ENCODE measurements around the gene MALAT1.
"Not testable (repeated sequence)": the region's sequence is repeated elsewhere in the genome, so short reads cannot be mapped to it uniquely, and the experiment has no call there.

MALAT1 gene

DNA sequence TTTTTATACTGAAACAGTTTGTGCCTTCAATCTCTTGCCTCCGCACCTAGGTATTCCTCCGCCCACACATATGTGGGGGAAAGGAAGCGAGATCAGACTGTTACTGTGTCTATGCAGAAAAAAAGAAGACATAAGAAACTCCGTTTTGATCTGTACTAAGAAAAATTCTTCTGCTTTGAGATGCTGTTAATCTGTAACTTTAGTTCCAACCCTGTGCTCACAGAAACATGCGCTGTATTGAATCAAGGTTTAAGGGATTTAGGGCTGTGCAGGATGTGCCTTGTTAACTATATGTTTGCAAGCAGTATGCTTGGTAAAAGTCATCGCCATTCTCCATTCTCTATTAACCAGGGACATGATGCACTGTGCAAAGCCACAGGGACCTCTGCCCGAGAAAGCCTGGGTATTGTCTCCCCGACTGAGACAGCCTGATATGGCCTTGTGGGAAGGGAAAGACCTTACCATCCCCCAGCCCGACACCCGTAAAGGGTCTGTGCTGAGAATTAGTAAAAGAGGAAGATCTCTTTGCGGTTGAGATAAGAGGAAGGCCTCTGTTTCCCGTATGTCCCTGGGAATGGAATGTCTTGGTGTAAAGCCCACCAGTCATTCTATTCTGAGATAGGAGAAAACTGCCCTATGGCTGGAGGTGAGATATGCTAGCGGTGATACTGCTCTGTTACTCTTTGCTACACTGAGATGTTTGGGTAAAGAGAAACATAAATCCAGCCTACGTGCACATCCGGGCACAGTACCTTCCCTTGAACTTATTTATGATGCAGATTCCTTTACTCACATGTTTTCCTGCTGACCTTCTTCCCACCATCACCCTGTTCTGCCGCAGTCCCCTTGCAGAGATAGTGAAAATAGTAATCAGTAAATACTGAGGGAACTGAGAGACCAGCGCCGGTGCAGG is 24.1 kb downstream of the MALAT1 start:
- DNase-seq (ENCODE audit: low read depth in 2 of 2), result peak in 1 of 2 donors; percentile 32

DNA sequence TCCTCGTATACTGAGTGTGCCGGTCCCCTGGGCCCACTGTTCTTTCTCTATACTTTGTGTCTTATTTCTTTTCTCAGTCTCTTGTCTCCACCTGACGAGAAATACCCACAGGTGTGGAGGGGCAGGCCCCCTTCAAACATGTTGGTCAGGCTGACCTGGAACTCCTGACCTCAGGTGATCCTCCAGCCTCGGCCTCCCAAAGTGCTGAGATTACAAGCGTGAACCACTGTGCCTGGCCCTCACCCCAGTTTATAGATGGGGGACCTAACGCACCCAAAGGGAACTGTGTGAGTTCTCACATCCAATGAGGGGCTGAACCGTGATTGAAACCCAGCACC is 24.8 kb downstream of the MALAT1 start:
- DNase-seq (ENCODE audit: low read depth in 2 of 2), result not testable (repeated sequence)

DNA sequence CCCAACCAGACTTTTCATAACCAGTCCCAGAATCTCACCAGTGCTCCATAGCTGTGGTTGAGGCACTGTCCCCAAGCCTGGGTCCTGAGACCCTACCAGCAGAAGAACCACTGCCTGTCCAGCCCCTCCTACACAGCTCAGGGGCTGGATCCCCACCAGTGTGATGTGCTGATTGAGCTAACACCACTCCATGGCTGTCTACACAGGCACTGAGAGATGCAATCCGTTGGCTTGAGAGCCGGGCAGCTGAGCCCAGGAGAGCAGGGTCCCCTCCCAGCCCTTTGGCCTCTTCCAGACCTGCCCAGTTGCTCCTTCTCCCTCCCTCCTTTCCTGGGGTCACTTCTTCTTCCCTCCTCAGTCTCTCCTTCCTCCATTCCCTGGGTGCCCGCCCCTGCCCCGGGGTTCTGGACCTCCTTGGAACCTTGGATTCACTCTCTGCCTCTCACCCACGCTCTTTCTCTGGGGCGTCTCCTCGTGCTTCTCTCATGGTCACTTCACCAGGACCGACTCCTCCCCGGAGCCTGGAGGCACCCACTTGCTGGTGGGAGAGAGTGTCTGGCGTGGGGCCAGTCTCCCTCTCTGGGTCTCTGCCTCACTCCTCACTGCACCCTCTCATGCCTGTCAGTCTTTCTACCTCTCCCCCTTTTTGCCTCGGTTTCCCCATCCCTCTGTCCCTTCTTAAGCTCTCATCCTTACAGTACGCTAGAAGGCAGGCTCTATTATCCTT is 25.3 kb downstream of the MALAT1 start:
- no peak for DNase-seq (ENCODE audit: low read depth in 2 of 2)

DNA sequence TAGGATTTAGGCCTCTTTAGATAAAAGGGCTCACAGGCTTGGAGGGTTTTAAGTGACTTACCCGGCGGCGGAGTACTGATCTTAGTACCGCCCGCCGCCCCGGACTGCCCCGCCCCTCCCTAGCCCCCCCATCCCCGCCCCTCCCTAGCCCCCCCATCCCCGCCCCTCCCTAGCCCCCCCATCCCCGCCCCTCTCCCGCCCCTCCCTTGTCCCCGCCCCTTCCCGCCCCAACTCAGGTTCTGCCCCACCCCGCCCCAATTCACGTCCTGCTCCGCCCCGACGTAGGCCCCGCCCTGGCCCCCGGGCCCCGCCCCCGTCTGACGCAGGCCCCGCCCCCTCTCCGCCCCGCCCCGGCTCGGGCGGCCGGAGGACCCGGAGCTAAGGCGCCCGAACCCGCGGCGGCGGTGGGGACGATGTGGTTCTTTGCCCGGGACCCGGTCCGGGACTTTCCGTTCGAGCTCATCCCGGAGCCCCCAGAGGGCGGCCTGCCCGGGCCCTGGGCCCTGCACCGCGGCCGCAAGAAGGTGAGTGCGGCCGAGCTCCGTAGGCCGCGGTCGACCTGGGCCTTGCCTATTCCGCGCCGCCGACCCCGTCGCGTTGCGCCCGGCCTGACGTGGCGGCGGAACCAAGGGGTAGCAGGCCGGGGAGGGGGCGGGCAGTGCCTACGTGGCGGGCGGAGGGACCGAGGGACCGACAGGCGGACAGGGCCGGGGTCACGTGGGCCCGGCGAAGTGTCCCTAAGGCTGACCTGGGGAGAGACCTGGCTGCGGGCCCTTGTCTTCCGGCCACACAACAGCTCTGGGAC is 26.1 kb downstream of the MALAT1 start, which contains the start of gene SCYL1:
Gene SCYL1 (plus strand): TSS at position 343 of the 805 bp plus-strand sequence. CDS start 71 bp downstream, at position 414.
- peak; percentile 63 to 72 for DNase-seq (ENCODE audit: low read depth in 2 of 2)

DNA sequence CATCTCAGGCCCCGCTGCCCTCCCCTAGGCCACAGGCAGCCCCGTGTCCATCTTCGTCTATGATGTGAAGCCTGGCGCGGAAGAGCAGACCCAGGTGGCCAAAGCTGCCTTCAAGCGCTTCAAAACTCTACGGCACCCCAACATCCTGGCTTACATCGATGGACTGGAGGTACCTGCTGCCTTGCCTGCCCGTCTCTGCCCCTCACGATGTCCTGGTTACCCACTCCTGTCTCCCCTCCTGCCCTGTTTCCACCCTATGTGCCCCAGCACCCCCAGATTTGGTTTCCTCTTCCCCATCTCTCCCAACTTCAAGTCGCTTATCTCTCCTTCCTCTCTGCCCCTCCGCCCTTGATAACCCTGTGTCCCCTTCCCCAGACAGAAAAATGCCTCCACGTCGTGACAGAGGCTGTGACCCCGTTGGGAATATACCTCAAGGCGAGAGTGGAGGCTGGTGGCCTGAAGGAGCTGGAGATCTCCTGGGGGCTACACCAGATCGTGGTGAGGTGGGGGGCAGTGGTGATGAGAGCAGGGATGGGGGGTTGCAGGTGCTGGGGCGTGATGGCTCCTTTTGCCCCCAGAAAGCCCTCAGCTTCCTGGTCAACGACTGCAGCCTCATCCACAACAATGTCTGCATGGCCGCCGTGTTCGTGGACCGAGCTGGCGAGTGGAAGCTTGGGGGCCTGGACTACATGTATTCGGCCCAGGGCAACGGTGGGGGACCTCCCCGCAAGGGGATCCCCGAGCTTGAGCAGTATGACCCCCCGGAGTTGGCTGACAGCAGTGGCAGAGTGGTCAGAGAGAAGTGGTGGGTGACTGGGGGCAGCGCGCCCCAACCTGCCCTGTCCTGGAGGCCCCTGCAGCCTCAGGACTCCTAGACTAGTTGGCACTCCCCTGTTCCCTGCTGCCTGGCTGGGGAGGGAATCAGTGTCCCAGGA is 27.0 kb downstream of the MALAT1 start:
- no peak for DNase-seq (ENCODE audit: low read depth in 2 of 2)

DNA sequence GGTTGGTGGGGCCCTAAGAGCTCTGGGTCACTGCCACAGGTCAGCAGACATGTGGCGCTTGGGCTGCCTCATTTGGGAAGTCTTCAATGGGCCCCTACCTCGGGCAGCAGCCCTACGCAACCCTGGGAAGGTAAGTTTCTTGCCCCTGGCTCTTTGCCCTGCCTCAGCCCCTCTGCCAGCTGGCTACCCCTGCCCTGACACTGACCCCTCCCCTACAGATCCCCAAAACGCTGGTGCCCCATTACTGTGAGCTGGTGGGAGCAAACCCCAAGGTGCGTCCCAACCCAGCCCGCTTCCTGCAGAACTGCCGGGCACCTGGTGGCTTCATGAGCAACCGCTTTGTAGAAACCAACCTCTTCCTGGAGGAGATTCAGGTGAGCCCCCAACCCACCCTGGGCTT is 27.9 kb downstream of the MALAT1 start:
- DNase-seq (ENCODE audit: low read depth in 2 of 2), result no peak

DNA sequence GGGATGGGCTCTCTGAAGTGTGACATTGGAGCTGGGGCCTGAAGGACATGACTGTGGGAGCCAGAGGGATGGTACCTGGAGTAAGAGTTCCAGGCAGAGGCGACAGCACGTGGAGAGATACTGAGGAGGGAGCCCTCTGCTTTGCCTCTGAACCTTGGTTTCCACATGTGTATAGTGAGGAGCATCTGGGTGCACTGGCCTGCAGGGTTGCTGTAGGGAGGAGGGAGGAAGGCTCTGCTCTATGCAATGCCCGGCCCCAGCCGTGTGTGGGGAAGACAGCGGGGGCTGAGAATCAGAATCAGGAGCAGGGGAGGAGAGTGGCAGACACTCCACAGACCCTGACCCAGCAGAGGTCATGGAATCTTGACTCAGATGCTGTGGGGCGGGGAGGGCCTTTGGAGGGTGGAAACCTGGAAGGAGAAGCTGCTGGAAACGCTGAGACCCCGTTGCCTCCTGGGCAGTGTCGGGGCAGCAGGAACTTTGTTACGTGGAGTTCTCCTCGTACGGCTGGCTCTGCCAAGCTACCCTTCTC is 30.0 kb downstream of the MALAT1 start:
- DNase-seq (ENCODE audit: low read depth in 2 of 2), result no peak

DNA sequence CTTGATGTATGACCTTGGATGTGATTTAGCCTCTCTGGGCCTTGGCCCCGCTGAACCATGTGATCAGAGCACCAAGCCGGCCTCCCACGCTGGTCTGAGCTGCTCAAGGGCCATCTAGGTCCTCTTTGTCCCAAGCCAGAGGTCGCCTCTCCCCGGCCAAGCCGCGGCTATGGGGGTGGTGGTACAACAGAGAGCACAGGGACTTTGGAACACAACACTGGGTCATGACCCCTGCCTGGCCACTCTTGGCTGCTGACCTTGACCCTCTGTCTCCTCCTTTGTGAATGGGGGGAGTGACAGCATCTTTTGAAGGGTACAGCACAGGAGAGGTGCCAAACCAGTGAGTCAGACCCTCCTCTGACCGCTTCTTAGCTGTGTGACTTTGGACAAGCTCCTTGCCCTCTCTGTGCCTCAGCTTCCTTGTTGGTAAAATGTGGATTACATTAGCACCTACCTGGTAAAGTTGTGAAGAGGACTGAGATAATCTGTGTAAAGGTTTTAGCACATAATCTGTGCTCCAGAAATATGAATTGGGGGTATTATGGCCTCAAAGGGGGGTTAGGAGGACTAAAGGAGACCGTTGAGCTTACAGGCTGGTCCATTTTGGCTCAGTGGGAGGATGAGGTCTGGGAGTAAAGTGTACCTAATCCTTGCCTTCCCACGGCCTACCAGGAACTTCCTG is 30.8 kb downstream of the MALAT1 start:
- DNase-seq (ENCODE audit: low read depth in 2 of 2), result no peak

DNA sequence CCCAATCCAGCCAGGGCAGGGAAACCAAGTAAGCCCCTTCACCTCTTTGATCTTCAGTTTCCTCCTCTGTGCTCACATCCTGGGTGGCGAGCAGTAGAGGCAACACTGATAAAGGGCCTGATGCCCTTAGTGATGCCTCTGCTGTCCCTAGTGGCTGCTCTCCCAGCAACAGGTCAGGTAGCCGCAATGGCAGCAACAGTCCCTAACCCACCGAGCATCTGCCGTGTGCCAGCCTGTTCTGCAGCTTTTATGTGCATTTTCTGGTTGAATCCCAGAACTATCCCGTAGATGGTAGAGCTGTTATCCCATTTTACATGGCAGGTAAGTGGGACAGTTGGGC is 31.3 kb downstream of the MALAT1 start:
- DNase-seq (ENCODE audit: low read depth in 2 of 2), result no peak

DNA sequence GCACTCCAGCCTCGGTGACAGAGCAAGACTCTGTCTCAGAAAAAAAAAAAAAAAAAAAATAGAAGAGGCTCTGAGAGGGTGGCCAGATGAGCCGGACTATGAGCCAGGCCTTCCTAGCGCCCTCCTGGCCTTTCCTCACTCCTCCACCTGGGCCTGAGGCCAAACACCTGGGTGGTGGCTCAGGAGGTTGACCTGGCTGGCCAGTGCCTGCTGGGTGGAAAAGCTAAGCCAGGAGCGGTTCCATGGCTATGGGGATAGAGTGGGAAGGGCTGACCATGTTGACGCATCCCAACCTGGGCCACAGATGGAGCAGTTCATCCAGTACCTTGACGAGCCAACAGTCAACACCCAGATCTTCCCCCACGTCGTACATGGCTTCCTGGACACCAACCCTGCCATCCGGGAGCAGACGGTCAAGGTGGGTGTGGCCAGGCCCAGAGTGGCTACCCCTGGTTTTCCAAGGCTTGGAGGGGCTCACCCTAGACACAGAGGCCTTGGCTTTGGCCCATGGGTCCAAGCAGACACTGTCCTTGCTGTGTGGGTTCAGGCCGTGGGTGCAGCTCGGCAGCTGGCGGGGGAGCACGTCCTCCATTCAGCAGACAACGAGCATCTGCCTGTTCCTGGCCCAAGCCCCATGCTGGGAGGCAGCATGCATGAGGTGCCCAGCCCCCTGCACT is 33.7 kb downstream of the MALAT1 start:
- no peak for DNase-seq (ENCODE audit: low read depth in 2 of 2)

DNA sequence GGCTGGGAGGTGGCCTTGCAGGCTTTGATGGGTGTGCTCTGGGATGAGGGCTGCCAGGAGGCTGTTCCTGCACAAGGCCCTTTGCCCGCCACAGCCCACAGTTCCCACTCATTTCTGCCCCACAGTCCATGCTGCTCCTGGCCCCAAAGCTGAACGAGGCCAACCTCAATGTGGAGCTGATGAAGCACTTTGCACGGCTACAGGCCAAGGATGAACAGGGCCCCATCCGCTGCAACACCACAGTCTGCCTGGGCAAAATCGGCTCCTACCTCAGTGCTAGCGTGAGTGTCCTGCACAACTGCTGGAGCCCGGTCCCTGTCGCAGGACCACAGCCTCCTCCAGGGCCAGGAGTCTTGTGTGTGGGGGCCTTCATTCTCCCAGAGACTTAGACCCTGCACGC is 36.3 kb downstream of the MALAT1 start:
- DNase-seq (ENCODE audit: low read depth in 2 of 2), result no peak

DNA sequence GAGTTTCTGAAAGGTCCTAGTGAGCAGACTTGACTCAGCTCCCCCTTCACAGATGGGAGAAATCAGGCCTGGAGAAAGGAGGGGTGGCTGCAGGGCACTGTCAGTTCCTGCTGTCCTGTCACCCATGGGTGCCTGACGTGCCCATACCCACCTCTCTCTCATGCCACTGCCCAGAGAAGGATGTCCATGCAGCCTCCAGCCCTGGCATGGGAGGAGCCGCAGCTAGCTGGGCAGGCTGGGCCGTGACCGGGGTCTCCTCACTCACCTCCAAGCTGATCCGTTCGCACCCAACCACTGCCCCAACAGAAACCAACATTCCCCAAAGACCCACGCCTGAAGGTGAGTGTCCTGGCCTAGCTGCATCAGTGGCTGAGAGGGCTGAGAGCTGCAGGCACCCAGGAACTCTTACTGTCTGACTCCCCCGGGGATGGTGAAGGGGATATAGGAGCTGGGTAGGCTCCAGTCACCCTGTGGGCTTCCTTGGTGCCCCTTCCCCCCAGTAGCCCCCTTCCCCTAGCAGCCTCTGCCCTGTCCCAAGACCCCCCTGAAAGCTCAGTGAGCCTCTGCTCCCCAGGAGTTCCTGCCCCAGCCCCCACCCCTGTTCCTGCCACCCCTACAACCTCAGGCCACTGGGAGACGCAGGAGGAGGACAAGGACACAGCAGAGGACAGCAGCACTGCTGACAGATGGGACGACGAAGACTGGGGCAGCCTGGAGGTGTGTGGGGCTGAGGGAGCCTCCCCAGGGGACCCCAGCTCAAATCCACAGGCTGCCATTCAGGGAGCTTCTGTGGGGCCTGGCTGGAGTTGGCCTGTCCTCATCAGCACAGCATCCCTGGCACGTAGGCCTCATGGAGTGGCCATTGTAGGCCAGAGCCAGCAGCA is 37.8 kb downstream of the MALAT1 start:
- DNase-seq (ENCODE audit: low read depth in 2 of 2), result no peak

DNA sequence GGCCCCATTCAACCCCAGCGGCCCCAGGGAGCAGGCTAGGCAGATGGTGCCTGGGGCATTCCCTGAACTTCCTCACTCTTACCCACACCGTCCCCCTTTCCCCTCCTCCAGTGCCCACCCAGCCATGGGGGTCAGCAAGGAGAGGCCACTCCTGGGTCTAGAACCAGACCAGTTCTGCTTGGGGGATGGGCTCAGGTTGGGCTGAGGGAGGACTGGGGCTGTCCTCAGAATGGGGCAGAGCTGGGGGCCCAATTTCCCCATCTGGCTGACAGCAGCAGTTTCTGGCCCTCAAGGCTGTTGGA is 38.4 kb downstream of the MALAT1 start:
- no peak for DNase-seq (ENCODE audit: low read depth in 2 of 2)

DNA sequence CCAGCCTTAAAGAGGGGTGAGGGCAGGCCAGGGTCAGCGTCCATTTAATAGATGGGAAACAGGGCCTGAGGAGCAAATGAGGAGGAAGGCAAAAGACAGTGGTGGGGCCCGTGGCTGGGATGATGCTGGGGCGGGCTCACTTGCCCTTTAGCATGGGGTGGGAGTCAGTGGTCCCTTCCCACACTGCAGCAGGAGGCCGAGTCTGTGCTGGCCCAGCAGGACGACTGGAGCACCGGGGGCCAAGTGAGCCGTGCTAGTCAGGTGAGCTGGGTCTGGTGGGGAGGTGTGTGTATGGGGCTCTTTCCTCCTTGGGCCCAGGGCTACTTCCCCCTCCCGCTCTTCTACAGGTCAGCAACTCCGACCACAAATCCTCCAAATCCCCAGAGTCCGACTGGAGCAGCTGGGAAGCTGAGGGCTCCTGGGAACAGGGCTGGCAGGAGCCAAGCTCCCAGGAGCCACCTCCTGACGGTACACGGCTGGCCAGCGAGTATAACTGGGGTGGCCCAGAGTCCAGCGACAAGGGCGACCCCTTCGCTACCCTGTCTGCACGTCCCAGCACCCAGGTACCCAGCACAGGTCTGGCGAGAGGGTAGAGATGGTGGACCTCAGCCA is 38.9 kb downstream of the MALAT1 start:
- no peak for DNase-seq (ENCODE audit: low read depth in 2 of 2)

DNA sequence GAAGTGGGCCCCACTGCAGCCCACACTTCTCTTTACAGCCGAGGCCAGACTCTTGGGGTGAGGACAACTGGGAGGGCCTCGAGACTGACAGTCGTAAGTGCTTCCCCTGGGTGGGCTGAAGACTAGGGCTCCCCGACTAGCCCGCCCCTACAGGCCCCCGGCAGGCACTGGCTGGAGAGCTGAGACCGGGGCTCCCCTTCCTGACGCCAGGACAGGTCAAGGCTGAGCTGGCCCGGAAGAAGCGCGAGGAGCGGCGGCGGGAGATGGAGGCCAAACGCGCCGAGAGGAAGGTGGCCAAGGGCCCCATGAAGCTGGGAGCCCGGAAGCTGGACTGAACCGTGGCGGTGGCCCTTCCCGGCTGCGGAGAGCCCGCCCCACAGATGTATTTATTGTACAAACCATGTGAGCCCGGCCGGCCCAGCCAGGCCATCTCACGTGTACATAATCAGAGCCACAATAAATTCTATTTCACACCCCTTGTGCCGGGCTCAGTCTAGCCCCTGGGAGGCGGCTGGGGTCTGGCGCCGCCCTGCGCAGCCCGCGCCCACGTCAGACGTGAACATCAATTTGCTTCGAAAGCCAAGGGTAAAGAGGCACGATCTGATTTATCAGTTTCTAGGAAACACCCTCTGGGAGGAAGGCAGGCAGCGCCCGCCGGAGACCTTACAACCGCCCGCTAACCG is 39.5 kb downstream of the MALAT1 start:
- DNase-seq (ENCODE audit: low read depth in 2 of 2), result no peak

DNA sequence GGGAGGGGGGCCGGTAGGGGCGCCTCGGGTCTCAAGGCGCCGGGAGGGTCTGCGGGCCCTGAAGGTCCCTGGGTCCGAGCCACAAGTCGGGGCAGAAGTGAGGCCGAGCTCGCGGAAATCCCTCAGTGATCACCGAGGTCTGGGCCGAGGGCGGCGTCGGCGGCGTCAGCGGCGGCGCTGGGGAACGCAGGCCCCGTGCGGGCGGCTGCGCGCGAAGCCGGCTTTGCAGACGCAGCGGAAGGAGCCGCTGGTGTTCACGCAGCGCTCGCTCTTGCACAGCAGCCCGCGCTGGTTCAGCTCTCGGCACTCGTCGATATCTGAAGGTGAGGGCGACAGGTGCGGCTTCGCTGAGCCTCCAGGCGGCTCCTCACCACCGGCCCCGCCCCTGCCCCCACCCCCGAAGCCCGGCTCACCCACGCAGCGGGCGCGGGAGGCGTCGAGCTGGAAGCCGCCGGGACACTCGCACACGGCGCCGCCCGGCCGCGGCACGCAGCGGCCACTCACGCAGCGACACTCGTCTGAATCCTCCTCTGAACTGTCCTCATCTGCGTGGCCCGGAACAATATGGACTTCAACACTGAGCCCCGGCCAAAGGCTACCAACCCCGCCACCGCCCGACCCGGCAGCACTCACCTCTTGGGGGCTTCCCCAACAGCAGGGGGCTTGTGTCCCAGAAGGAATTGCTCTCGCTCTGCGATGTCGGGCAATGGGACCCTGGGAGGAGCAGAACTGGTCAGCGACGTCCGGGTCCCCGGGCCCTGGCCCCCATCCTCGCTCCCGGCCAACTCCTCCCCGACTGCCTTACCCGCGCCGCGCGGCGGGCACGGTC is 40.3 kb downstream of the MALAT1 start:
- no peak for DNase-seq (ENCODE audit: low read depth in 2 of 2)

DNA sequence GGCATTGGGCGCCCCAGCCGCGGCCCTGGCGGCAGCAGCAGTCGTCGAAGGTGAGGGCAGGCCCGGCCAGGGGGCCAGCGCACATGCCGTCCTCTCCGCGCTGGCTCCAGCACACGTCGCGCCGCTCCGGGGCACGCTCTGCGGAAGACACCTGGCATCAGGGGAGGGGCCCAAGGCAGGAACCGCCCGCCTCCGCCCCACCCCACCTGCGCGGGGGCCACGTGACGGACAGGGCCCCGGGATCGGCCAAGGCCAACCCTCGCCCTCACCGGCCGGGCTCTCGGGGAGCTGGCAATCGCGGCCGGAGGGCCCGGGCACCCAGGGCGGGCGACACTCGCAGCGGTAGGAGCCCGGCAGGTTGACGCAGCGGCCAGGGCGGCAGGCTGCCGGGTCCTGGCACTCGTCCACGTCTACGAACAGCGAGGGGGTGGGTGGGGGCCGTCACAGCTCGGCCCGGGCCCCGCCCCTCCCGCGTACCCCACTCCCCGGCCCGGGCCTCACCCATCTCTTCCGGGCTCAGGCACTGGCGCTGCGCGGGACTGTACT is 41.0 kb downstream of the MALAT1 start:
- DNase-seq (ENCODE audit: low read depth in 2 of 2), result no peak

Measured in activated CD8-positive, alpha-beta memory T cell treated with anti-CD3 and anti-CD28 coated beads for 4 hours (primary cell).